ENCODE measurements around the gene BAHCC1.

DNA sequence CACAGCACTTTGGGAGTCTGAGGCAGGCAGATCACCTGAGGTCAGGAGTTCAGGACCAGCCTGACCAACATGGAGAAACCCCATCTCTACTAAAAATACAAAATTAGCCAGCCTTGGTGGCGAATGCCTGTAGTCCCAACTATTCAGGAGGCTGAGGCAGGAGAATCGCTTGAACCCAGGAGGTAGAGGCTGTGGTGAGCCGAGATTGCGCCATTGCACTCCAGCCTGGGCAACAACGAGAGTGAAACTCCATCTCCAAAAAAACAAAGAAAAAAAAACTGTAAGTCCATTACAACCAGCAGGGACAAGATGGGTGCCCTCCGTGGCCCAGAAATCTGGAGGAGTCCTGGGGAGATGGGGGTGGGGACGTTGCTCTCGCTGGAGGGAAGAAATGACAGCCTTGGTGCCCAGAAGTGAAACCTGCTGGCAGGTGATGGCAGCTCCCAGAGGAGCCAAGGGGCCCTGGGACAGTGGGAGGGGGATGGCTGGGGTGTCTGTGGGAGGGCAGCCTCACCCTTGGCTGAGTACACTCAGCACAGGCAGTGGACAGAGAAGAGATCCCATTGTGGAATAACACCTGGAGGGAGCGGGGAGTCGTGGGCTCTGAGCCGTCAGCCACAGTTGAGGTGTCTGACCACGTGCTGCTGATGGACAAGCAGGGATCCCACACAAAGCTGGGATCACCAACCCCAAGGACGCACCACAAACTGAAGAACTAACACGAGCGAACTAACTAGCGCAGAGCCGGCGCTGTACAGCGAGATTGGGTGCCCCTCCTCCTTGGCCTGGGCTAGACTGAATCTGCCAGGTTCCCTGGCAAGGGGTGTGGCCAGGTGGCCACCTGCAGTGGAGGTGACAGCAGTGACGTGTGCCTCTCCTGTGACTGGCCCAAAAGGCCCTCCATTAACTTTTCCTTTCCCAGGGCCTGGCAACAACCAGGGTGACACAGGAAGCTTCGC lies 46.9 kb upstream of the BAHCC1 start:
- TF ChIP-seq, protein P1, sequence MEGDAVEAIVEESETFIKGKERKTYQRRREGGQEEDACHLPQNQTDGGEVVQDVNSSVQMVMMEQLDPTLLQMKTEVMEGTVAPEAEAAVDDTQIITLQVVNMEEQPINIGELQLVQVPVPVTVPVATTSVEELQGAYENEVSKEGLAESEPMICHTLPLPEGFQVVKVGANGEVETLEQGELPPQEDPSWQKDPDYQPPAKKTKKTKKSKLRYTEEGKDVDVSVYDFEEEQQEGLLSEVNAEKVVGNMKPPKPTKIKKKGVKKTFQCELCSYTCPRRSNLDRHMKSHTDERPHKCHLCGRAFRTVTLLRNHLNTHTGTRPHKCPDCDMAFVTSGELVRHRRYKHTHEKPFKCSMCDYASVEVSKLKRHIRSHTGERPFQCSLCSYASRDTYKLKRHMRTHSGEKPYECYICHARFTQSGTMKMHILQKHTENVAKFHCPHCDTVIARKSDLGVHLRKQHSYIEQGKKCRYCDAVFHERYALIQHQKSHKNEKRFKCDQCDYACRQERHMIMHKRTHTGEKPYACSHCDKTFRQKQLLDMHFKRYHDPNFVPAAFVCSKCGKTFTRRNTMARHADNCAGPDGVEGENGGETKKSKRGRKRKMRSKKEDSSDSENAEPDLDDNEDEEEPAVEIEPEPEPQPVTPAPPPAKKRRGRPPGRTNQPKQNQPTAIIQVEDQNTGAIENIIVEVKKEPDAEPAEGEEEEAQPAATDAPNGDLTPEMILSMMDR (conservative IDR thresholded peaks at IDR 0.05; ENCODE audit: low read depth, low read length) = no peak
- TF ChIP-seq EZH2 (IDR thresholded peaks at IDR 0.05; ENCODE audit: low read length, unreplicated experiment) = no peak
